Measurements from ENCODE around the gene GALNT15. TPM values are rescaled to one million over a fixed set of nuclear protein-coding genes. Genes with fewer than 3 reads are reported as not detected.
A peak's percentile ranks its signal among the peaks of the same experiment; 100 is the strongest.

Gene GALNT15
- total RNA-seq, 2 donors from 2014 or later = 0.13 TPM; not detected in 1

DNA sequence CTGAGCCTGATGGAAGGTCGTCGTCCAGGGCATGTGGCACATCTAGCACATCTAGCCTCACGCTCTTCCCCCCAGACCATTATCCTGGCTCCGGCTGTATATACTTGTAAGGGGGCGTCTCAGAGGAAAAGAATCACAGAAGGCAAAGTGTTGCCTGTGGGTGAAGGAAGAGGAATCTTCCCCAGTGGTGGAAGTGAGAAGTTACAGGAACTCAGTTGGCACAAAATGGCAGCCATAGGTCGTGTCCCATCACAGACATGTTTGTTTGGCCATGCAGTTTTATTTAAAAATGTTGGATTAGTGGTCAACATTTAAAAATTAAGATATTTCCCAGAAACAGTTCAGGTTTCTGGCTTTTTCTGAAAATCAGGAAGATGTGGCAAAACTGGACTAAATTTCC lies 13.6 kb downstream of the GALNT15 start:
- no peak overlapping the region for H3K9ac ChIP-seq (ENCODE audit: extremely low read depth, low read length, poor library complexity, severe bottlenecking)
- Mint-ChIP-seq H3K4me1 (no peaks in the 10 kb centered on the region), H3K27ac (no peak overlapping the region), H3K4me3 (no peak overlapping the region), H3K36me3 (ENCODE audit: low read depth) (no peaks in the 10 kb centered on the region), H3K27me3 (ENCODE audit: insufficient read depth) (peaks cover 8% of the 10 kb centered on the region), H3K9me3 (no peaks in the 10 kb centered on the region)
- no peaks in the 10 kb centered on the region for H3K9me3 ChIP-seq (ENCODE audit: control insufficient read depth, low read length)
- H3K36me3 ChIP-seq (ENCODE audit: control insufficient read depth, insufficient read depth, low read length) = no peaks in the 10 kb centered on the region
- TF ChIP-seq, protein P1, sequence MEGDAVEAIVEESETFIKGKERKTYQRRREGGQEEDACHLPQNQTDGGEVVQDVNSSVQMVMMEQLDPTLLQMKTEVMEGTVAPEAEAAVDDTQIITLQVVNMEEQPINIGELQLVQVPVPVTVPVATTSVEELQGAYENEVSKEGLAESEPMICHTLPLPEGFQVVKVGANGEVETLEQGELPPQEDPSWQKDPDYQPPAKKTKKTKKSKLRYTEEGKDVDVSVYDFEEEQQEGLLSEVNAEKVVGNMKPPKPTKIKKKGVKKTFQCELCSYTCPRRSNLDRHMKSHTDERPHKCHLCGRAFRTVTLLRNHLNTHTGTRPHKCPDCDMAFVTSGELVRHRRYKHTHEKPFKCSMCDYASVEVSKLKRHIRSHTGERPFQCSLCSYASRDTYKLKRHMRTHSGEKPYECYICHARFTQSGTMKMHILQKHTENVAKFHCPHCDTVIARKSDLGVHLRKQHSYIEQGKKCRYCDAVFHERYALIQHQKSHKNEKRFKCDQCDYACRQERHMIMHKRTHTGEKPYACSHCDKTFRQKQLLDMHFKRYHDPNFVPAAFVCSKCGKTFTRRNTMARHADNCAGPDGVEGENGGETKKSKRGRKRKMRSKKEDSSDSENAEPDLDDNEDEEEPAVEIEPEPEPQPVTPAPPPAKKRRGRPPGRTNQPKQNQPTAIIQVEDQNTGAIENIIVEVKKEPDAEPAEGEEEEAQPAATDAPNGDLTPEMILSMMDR (conservative IDR thresholded peaks at IDR 0.05) = peak; percentile 15
- DNase-seq = no peak
- H3K27me3 ChIP-seq (ENCODE audit: control insufficient read depth, insufficient read depth, low read length, poor library complexity, severe bottlenecking) = peaks cover 23% of the 10 kb centered on the region
- 90 to 100% methylated on average over 1 to 6 of the region's 6 CpGs for WGBS, 2 experiments (ENCODE audit: insufficient coverage in 1 of 2, insufficient read length in 1 of 2)
- no peak overlapping the region for H3K4me3 ChIP-seq (ENCODE audit: low read length)
- H3K27ac ChIP-seq (ENCODE audit: low read depth, low read length) = no peak overlapping the region
- H3K4me1 ChIP-seq (ENCODE audit: control insufficient read depth, insufficient read depth, low read length) = peaks cover 4% of the 10 kb centered on the region

DNA sequence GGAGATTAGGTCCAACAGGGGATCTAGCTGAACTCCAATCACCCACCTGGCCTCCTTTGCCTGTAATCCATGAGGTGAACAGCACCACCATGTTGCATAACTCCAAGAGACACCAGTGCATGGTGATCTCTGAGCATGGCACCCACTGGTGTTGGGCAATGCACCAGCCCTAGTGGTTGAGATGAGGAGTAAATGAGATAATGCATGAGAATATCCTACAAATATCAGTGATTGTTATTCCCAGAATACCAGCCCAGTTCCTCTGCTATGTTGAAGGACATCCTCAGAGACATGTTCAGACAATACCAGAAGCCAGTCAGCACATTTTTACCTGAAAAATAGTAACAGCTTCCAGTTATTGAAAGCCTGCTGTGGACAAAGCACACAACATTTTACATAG lies 14.7 kb downstream of the GALNT15 start:
- Mint-ChIP-seq H3K27me3 (ENCODE audit: insufficient read depth) (peaks cover 8% of the 10 kb centered on the region), H3K4me3 (no peak overlapping the region), H3K27ac (no peak overlapping the region), H3K36me3 (ENCODE audit: low read depth) (no peaks in the 10 kb centered on the region), H3K9me3 (no peaks in the 10 kb centered on the region), H3K4me1 (no peaks in the 10 kb centered on the region)
- DNase-seq = no peak
- no peak overlapping the region for H3K9ac ChIP-seq (ENCODE audit: extremely low read depth, low read length, poor library complexity, severe bottlenecking)
- H3K9me3 ChIP-seq (ENCODE audit: control insufficient read depth, low read length) = no peaks in the 10 kb centered on the region
- H3K36me3 ChIP-seq (ENCODE audit: control insufficient read depth, insufficient read depth, low read length) = no peaks in the 10 kb centered on the region
- no peak overlapping the region for H3K4me3 ChIP-seq (ENCODE audit: low read length)
- H3K27ac ChIP-seq (ENCODE audit: low read depth, low read length) = no peak overlapping the region
- no peaks in the 10 kb centered on the region for H3K4me1 ChIP-seq (ENCODE audit: control insufficient read depth, insufficient read depth, low read length)
- peaks cover 22% of the 10 kb centered on the region for H3K27me3 ChIP-seq (ENCODE audit: control insufficient read depth, insufficient read depth, low read length, poor library complexity, severe bottlenecking)
- TF ChIP-seq, protein P1 (conservative IDR thresholded peaks at IDR 0.05) = no peak

DNA sequence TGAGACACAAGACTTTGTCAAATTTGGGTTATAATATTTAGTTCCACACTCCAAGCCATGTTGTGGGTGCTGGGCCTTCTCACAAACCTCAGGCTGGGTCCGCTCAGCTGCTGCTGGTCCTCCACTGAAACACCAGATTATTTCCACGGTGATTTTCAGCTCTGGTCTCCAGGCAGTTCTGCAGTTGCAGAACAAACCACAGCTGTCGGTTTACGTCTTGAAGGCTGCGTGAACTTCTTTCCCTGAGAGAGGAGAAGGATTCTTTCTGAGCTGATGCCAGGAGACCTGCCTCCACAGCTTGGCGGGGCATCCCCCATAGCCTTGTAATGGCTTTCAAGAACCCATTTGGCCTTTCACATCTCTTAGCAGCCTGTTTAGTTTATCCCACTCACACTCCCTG lies 16.2 kb downstream of the GALNT15 start:
- no peak for DNase-seq
- no peaks in the 10 kb centered on the region for H3K9me3 Mint-ChIP-seq
- no peak overlapping the region for H3K4me3 Mint-ChIP-seq
- H3K4me1 Mint-ChIP-seq = no peaks in the 10 kb centered on the region
- no peaks in the 10 kb centered on the region for H3K36me3 Mint-ChIP-seq (ENCODE audit: low read depth)
- TF ChIP-seq, protein P1 (conservative IDR thresholded peaks at IDR 0.05) = no peak
- H3K36me3 ChIP-seq (ENCODE audit: control insufficient read depth, insufficient read depth, low read length) = no peaks in the 10 kb centered on the region
- H3K9me3 ChIP-seq (ENCODE audit: control insufficient read depth, low read length) = no peaks in the 10 kb centered on the region
- no peak overlapping the region for H3K9ac ChIP-seq (ENCODE audit: extremely low read depth, low read length, poor library complexity, severe bottlenecking)
- no peak overlapping the region for H3K27ac Mint-ChIP-seq
- H3K27me3 Mint-ChIP-seq (ENCODE audit: insufficient read depth) = peaks cover 8% of the 10 kb centered on the region
- WGBS, 2 experiments (ENCODE audit: insufficient coverage in 1 of 2, insufficient read length in 1 of 2) = 89 to 100% methylated on average over 6 of the region's 6 CpGs
- H3K27me3 ChIP-seq (ENCODE audit: control insufficient read depth, insufficient read depth, low read length, poor library complexity, severe bottlenecking) = peaks cover 11% of the 10 kb centered on the region
- H3K4me3 ChIP-seq (ENCODE audit: low read length) = no peak overlapping the region
- H3K27ac ChIP-seq (ENCODE audit: low read depth, low read length) = no peak overlapping the region
- no peaks in the 10 kb centered on the region for H3K4me1 ChIP-seq (ENCODE audit: control insufficient read depth, insufficient read depth, low read length)

Measured in endodermal cell (in vitro differentiated cells).